Measurements from ENCODE around the gene NFIA. TPM values are rescaled to one million over a fixed set of nuclear protein-coding genes. Genes with fewer than 3 reads are reported as not detected.

Gene NFIA
- total and polyA plus RNA-seq, 2 donors (not counting 1 experiment from before 2014, with no cell fraction given): 5.4 to 11.0 TPM

DNA sequence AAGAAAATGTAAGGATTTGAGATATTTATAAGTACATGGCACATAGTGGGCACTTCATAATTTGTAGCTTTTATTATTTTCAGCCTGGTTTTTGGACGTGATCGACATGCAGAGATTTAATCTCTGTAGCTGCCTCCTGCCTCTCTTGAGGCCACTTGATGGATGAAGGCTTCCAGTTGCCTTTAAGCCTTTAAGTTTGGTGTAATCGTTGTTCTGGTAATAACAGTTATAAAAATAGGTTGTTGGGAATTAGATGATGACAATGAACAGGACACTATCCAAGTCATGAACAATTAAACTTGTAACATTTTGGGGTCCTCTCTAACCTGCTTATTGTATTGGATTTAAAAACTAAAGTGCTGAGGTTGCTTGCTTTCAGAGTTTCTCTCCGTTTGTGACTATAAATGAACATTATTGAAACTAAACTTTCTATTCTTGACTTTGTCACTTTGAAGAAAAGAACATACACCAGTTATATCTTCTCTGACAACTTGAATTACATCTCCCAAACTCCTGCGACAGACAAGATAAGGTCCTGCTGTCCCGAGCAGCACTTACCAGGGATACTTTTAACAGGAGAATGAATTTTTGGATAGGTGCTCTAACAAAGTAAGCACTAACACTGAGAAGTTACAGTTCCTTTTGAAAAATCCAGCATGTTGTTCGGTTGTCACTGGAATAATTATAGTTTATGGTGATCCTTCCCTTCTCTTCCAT lies 295.0 kb downstream of the NFIA start:
- no peak overlapping the region for H3K4me2 ChIP-seq (ENCODE audit: extremely low read depth, insufficient read depth, low read length)
- no peaks in the 10 kb centered on the region for H3K79me2 ChIP-seq (ENCODE audit: control insufficient read depth, insufficient read depth, low read length)
- H3K9ac ChIP-seq (ENCODE audit: insufficient read depth, low read length): no peak overlapping the region
- H4K20me1 ChIP-seq (ENCODE audit: control insufficient read depth, extremely low read depth, insufficient read depth, low read length): no peaks in the 10 kb centered on the region
- H3K4me3 ChIP-seq (replicated peaks in 1 of 4; ENCODE audit: control extremely low read depth in 1 of 4, insufficient read depth in 1 of 4, low read depth in 3 of 4, low read length in 4 of 4): no peak overlapping the region
- no peak for DNase-seq (ENCODE audit: low read depth in 2 of 2)
- no peak overlapping the region for H2AFZ ChIP-seq (ENCODE audit: low read length)
- H3K9me3 ChIP-seq (ENCODE audit: control insufficient read depth, insufficient read depth, low read depth, low read length): no peaks in the 10 kb centered on the region
- no peak overlapping the region for H3K27ac ChIP-seq (ENCODE audit: insufficient read depth, low read length)
- TF ChIP-seq CTCF (conservative IDR thresholded peaks at IDR 0.05 in 1 of 2, IDR thresholded peaks at IDR 0.05 in 1 of 2; ENCODE audit: low read depth in 1 of 2, low read length in 2 of 2) (no peak), EZH2 (IDR thresholded peaks at IDR 0.05; ENCODE audit: low read length, missing control alignments) (no peak)
- no peaks in the 10 kb centered on the region for H3K36me3 ChIP-seq (ENCODE audit: control insufficient read depth, insufficient read depth, low read length)
- no peaks in the 10 kb centered on the region for H3K4me1 ChIP-seq (ENCODE audit: control insufficient read depth, extremely low read depth, insufficient read depth, low read length)
- no peaks in the 10 kb centered on the region for H3K27me3 ChIP-seq (ENCODE audit: control insufficient read depth, insufficient read depth, low read length)

GRCh38 chr1:61378494-61379180 lies 296.3 kb downstream of the NFIA start:
- Histone ChIP-seq H3K36me3 (ENCODE audit: control insufficient read depth, insufficient read depth, low read length) (no peaks in the 10 kb centered on the region), H2AFZ (ENCODE audit: low read length) (no peak overlapping the region), H3K4me3 (replicated peaks in 1 of 4; ENCODE audit: control extremely low read depth in 1 of 4, insufficient read depth in 1 of 4, low read depth in 3 of 4, low read length in 4 of 4) (no peak overlapping the region), H3K9ac (ENCODE audit: insufficient read depth, low read length) (no peak overlapping the region), H3K27me3 (ENCODE audit: control insufficient read depth, insufficient read depth, low read length) (no peaks in the 10 kb centered on the region), H3K79me2 (ENCODE audit: control insufficient read depth, insufficient read depth, low read length) (no peaks in the 10 kb centered on the region), H3K4me1 (ENCODE audit: control insufficient read depth, extremely low read depth, insufficient read depth, low read length) (no peaks in the 10 kb centered on the region), H3K27ac (ENCODE audit: insufficient read depth, low read length) (no peak overlapping the region), H3K9me3 (ENCODE audit: control insufficient read depth, insufficient read depth, low read depth, low read length) (no peaks in the 10 kb centered on the region), H3K4me2 (ENCODE audit: extremely low read depth, insufficient read depth, low read length) (no peak overlapping the region), H4K20me1 (ENCODE audit: control insufficient read depth, extremely low read depth, insufficient read depth, low read length) (no peaks in the 10 kb centered on the region)
- DNase-seq (ENCODE audit: low read depth in 2 of 2): no peak
- TF ChIP-seq EZH2 (IDR thresholded peaks at IDR 0.05; ENCODE audit: low read length, missing control alignments) (no peak), CTCF (conservative IDR thresholded peaks at IDR 0.05 in 1 of 2, IDR thresholded peaks at IDR 0.05 in 1 of 2; ENCODE audit: low read depth in 1 of 2, low read length in 2 of 2) (no peak)

- Histone ChIP-seq H3K27ac (ENCODE audit: insufficient read depth, low read length) (no peak overlapping the region), H3K9me3 (ENCODE audit: control insufficient read depth, insufficient read depth, low read depth, low read length) (no peaks in the 10 kb centered on the region), H3K27me3 (ENCODE audit: control insufficient read depth, insufficient read depth, low read length) (no peaks in the 10 kb centered on the region), H3K4me2 (ENCODE audit: extremely low read depth, insufficient read depth, low read length) (no peak overlapping the region), H3K9ac (ENCODE audit: insufficient read depth, low read length) (no peak overlapping the region), H3K79me2 (ENCODE audit: control insufficient read depth, insufficient read depth, low read length) (no peaks in the 10 kb centered on the region), H3K4me3 (replicated peaks in 1 of 4; ENCODE audit: control extremely low read depth in 1 of 4, insufficient read depth in 1 of 4, low read depth in 3 of 4, low read length in 4 of 4) (no peak overlapping the region), H3K36me3 (ENCODE audit: control insufficient read depth, insufficient read depth, low read length) (no peaks in the 10 kb centered on the region), H4K20me1 (ENCODE audit: control insufficient read depth, extremely low read depth, insufficient read depth, low read length) (no peaks in the 10 kb centered on the region), H3K4me1 (ENCODE audit: control insufficient read depth, extremely low read depth, insufficient read depth, low read length) (no peaks in the 10 kb centered on the region), H2AFZ (ENCODE audit: low read length) (no peak overlapping the region)
- no peak for DNase-seq (ENCODE audit: low read depth in 2 of 2)
- no peak for TF ChIP-seq EZH2 (IDR thresholded peaks at IDR 0.05; ENCODE audit: low read length, missing control alignments)
- TF ChIP-seq CTCF (conservative IDR thresholded peaks at IDR 0.05 in 1 of 2, IDR thresholded peaks at IDR 0.05 in 1 of 2; ENCODE audit: low read depth in 1 of 2, low read length in 2 of 2): no peak
Observed at GRCh38 chr1:61379693-61380092, 297.3 kb downstream of the NFIA start.

Data from fibroblast of lung (primary cell).